HepG2 (cell line): Measurements from ENCODE around the gene SEC23IP. TPM values are rescaled to one million over a fixed set of nuclear protein-coding genes. Genes with fewer than 3 reads are reported as not detected.

Experiments used
- DNMT1 ChIP-seq: sonication (generic); formaldehyde crosslinking; IDR thresholded peaks from 2 replicates; pipeline ENCODE4 v1.5.1; 2020; ENCODE audit warnings: mild to moderate bottlenecking, missing genetic modification reagents
- KDM3A ChIP-seq: IDR thresholded peaks from 2 replicates; pipeline ENCODE4 v1.6.1; 2018; ENCODE audit warnings: low read depth, missing compliant biosample characterization
- MAFF ChIP-seq: IDR thresholded peaks from 2 replicates; pipeline ENCODE4 v1.6.1; 2011; ENCODE audit warnings: low read depth, low read length, improper control_type of control experiment
- MTA1 ChIP-seq: sonication (generic); formaldehyde crosslinking; IDR thresholded peaks from 2 replicates; pipeline ENCODE4 v1.4.0; 2020; ENCODE audit warnings: missing genetic modification reagents, mild to moderate bottlenecking, borderline replicate concordance
- MXD1 ChIP-seq: sonication (generic); formaldehyde crosslinking; IDR thresholded peaks from 2 replicates; pipeline ENCODE4 v1.4.0; 2020; ENCODE audit warnings: mild to moderate bottlenecking, missing genetic modification reagents
- NFRKB ChIP-seq: fragments of 450-650 bp; IDR thresholded peaks from 2 replicates; pipeline ENCODE4 v1.6.1; 2017
- SCMH1 ChIP-seq: sonication (generic); formaldehyde crosslinking; IDR thresholded peaks from 2 replicates; pipeline ENCODE4 v1.9.0; 2021; ENCODE audit warnings: missing genetic modification reagents, mild to moderate bottlenecking, borderline replicate concordance
- SP4 ChIP-seq: sonication (generic); formaldehyde crosslinking; IDR thresholded peaks from 2 replicates; pipeline ENCODE4 v1.8.1; 2023; ENCODE audit warnings: mild to moderate bottlenecking, missing genetic modification reagents
- THAP8 ChIP-seq: sonication (generic); formaldehyde crosslinking; IDR thresholded peaks from 2 replicates; pipeline ENCODE4 v1.5.1; 2020; ENCODE audit warnings: missing genetic modification reagents, mild to moderate bottlenecking, borderline replicate concordance
- TP53 ChIP-seq: sonication (generic); formaldehyde crosslinking; conservative IDR thresholded peaks from 2 replicates; pipeline ENCODE4 v1.4.0; 2020; ENCODE audit warnings: missing genetic modification reagents
- YEATS2 ChIP-seq: sonication (generic); formaldehyde crosslinking; IDR thresholded peaks from 2 replicates; pipeline ENCODE4 v1.4.0; 2020; ENCODE audit warnings: missing genetic modification reagents, borderline replicate concordance
- ZNF496 ChIP-seq: sonication (generic); formaldehyde crosslinking; IDR thresholded peaks from 2 replicates; pipeline ENCODE4 v1.8.1; 2023; ENCODE audit warnings: mild to moderate bottlenecking, moderate library complexity, missing genetic modification reagents; ENCODE audit not compliant: insufficient replicate concordance
- polyA plus RNA-seq, 8 experiments: library from polyadenylated mRNA; depleted of rRNA in 3 of 8; stranded (reverse) in 7 of 8; unstranded in 1 of 8; fragments of >200 nt; fragmentation: Illumina TruSeq in 4 of 8; extraction: Trizol in 4 of 8; gene quantifications; 2 replicates each; pipeline versions ENCODE4 v1.2.1 to v1.2.3, GENCODE V29; 2011 to 2016; ENCODE audit warnings: low read depth in 4 of 8, missing spikeins in 1 of 8, mixed read lengths in 1 of 8; ENCODE audit not compliant: insufficient read depth in 1 of 8
- total RNA-seq, 5 experiments: library from RNA; depleted of rRNA; stranded (reverse); fragments of >200 nt; fragmentation: Illumina TruSeq; extraction: Trizol; gene quantifications; 2 replicates each; pipeline ENCODE4 v1.2.3, GENCODE V29; 2016; ENCODE audit warnings: low read depth in 1 of 5
- TF ChIP-seq, protein P1 (sequence below): sonication (generic); formaldehyde crosslinking; IDR thresholded peaks from 2 replicates; pipeline ENCODE4 v1.5.1; 2020; ENCODE audit warnings: missing genetic modification reagents, mild to moderate bottlenecking, borderline replicate concordance
- TF ChIP-seq, protein P2 (sequence below): sonication (generic); formaldehyde crosslinking; conservative IDR thresholded peaks from 2 replicates; pipeline ENCODE4 v1.4.0; 2020; ENCODE audit warnings: missing genetic modification reagents
- TF ChIP-seq, protein P3 (sequence below): sonication (generic); formaldehyde crosslinking; conservative IDR thresholded peaks from 2 replicates; pipeline ENCODE4 v1.5.0; 2020; ENCODE audit warnings: missing genetic modification reagents

SEC23IP gene
- total and polyA plus RNA-seq, 2 of the 13 experiments (the other 11 are each of a cell fraction or from before 2014, with no cell fraction given) = 32.3 to 57.7 TPM

DNA sequence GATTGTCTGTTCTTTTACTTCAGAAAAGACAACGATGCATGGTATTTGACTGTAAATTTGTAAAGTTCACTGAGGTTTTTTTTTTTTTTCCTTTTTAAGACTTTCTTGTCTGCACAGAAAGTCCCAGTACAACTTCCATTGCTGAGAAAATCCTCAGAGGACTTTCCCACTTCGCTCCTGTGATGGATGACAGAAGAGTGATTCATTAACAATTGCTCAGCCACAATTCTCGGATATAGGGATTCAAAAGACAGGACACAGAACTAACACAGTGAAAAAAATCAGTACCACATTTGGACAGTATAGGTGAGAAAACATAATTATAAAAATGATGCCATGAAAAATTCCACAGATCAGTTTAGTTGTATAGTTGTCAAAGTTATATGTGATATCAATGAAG lies 48.0 kb downstream of the SEC23IP start (continued):
- TF ChIP-seq, protein P1, sequence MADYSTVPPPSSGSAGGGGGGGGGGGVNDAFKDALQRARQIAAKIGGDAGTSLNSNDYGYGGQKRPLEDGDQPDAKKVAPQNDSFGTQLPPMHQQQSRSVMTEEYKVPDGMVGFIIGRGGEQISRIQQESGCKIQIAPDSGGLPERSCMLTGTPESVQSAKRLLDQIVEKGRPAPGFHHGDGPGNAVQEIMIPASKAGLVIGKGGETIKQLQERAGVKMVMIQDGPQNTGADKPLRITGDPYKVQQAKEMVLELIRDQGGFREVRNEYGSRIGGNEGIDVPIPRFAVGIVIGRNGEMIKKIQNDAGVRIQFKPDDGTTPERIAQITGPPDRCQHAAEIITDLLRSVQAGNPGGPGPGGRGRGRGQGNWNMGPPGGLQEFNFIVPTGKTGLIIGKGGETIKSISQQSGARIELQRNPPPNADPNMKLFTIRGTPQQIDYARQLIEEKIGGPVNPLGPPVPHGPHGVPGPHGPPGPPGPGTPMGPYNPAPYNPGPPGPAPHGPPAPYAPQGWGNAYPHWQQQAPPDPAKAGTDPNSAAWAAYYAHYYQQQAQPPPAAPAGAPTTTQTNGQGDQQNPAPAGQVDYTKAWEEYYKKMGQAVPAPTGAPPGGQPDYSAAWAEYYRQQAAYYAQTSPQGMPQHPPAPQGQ (CRISPR knock-in tag) = no peak
- TF ChIP-seq TP53 = no peak
- TF ChIP-seq NFRKB = no peak
- TF ChIP-seq, protein P2, sequence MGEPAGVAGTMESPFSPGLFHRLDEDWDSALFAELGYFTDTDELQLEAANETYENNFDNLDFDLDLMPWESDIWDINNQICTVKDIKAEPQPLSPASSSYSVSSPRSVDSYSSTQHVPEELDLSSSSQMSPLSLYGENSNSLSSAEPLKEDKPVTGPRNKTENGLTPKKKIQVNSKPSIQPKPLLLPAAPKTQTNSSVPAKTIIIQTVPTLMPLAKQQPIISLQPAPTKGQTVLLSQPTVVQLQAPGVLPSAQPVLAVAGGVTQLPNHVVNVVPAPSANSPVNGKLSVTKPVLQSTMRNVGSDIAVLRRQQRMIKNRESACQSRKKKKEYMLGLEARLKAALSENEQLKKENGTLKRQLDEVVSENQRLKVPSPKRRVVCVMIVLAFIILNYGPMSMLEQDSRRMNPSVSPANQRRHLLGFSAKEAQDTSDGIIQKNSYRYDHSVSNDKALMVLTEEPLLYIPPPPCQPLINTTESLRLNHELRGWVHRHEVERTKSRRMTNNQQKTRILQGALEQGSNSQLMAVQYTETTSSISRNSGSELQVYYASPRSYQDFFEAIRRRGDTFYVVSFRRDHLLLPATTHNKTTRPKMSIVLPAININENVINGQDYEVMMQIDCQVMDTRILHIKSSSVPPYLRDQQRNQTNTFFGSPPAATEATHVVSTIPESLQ (CRISPR knock-in tag) = no peak
- TF ChIP-seq SCMH1 (CRISPR knock-in tag) = no peak
- no peak for TF ChIP-seq MTA1 (CRISPR knock-in tag)
- TF ChIP-seq ZNF496 (CRISPR knock-in tag) = no peak
- no peak for TF ChIP-seq SP4 (CRISPR knock-in tag)
- TF ChIP-seq THAP8 (CRISPR knock-in tag) = no peak
- no peak for TF ChIP-seq KDM3A (CRISPR knock-in tag)
- no peak for TF ChIP-seq DNMT1
- TF ChIP-seq YEATS2 (CRISPR knock-in tag) = no peak
- TF ChIP-seq MAFF = no peak
- TF ChIP-seq, protein P3, sequence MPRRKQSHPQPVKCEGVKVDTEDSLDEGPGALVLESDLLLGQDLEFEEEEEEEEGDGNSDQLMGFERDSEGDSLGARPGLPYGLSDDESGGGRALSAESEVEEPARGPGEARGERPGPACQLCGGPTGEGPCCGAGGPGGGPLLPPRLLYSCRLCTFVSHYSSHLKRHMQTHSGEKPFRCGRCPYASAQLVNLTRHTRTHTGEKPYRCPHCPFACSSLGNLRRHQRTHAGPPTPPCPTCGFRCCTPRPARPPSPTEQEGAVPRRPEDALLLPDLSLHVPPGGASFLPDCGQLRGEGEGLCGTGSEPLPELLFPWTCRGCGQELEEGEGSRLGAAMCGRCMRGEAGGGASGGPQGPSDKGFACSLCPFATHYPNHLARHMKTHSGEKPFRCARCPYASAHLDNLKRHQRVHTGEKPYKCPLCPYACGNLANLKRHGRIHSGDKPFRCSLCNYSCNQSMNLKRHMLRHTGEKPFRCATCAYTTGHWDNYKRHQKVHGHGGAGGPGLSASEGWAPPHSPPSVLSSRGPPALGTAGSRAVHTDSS = no peak
- TF ChIP-seq MXD1 (CRISPR knock-in tag) = no peak
